ENCODE data around the gene HOXD3.

- TF ChIP-seq CTCF (optimal IDR thresholded peaks at IDR 0.05 in 1 of 3, IDR thresholded peaks at IDR 0.05 in 1 of 3, conservative IDR thresholded peaks at IDR 0.05 in 1 of 3; ENCODE audit: extremely low read depth in 1 of 3, insufficient read depth in 2 of 3, low read length in 3 of 3), result no peak
- TF ChIP-seq EZH2 (IDR thresholded peaks at IDR 0.05; ENCODE audit: low read length), result no peak
Observed at GRCh38 chr2:176171351-176172006, 14.4 kb downstream of the HOXD3 start.

Data from keratinocyte (primary cell).